ENCODE data around the gene NPW.

Gene NPW

DNA sequence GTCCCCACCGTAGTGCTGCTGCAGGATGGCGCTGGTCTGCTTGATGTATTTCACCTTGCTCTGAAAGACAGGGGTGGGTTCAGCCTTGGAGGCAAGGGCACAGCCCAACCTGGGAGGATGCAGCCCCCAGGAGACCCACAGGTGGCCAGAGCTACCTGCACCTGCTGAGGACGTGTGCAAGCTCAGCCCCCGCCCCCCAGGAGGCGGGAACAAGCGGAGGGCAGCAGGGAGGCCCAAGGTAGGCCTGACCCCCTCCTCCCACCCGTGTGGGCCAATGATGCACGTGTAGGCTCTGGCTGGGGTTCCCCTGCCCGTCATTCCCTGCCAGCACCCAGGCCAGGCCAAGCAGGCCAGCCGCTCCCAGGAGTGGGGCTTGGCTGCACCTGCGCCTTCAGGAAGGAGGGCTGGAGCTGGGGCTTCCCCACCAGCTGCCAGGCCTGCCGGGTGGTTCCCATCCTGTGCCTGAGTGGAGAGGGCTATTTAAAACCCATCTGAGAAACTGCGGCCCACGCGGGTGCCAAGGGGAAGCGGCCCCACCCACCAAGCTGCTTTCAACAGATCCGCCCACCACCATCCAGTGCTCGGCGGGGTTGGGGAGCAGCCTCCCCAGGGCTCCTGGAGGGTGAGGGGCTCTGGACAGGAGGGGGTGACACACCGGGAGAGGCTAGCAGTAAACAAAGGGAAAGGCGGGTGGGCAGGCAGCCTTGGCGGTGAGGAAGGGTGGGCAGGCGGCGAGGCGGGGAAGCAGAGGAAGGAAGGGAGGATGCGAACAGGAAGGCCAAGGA lies 24.3 kb downstream of the NPW start:
- H3K4me3 ChIP-seq (ENCODE audit: low read length): no peak overlapping the region
- H3K9me3 ChIP-seq (ENCODE audit: low read length): no peaks in the 10 kb centered on the region
- H3K36me3 ChIP-seq (ENCODE audit: insufficient read depth, low read length): no peaks in the 10 kb centered on the region
- H3K4me1 ChIP-seq (ENCODE audit: insufficient read depth, low read length): peaks cover 13% of the 10 kb centered on the region
- H3K27me3 ChIP-seq (ENCODE audit: insufficient read depth, low read length): no peaks in the 10 kb centered on the region
- no peak overlapping the region for H2AFZ ChIP-seq (ENCODE audit: low read depth, low read length)

DNA sequence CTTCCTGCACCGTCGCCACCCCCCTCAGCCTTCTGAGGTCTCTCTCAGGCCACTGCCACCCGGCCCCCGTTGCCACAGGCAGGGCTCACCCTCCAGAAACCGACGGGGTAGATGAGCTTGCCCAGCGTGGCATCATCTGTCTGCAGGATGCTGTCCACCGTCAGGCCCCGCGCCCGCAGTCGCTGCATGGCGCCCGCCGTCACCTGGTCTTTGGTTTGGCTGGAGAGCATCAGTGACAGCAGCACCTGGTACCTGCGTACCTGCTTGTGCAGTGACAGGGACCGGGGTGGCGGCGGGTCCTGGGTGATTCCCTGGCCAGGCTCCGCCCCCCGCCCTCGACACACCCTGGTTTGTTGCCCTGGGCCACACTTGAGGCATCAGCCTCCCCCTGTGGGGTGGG lies 25.0 kb downstream of the NPW start:
- H3K27me3 ChIP-seq (ENCODE audit: insufficient read depth, low read length): no peaks in the 10 kb centered on the region
- no peak overlapping the region for H2AFZ ChIP-seq (ENCODE audit: low read depth, low read length)
- H3K4me3 ChIP-seq (ENCODE audit: low read length): no peak overlapping the region
- no peaks in the 10 kb centered on the region for H3K36me3 ChIP-seq (ENCODE audit: insufficient read depth, low read length)
- no peaks in the 10 kb centered on the region for H3K9me3 ChIP-seq (ENCODE audit: low read length)
- H3K4me1 ChIP-seq (ENCODE audit: insufficient read depth, low read length): peaks cover 15% of the 10 kb centered on the region

DNA sequence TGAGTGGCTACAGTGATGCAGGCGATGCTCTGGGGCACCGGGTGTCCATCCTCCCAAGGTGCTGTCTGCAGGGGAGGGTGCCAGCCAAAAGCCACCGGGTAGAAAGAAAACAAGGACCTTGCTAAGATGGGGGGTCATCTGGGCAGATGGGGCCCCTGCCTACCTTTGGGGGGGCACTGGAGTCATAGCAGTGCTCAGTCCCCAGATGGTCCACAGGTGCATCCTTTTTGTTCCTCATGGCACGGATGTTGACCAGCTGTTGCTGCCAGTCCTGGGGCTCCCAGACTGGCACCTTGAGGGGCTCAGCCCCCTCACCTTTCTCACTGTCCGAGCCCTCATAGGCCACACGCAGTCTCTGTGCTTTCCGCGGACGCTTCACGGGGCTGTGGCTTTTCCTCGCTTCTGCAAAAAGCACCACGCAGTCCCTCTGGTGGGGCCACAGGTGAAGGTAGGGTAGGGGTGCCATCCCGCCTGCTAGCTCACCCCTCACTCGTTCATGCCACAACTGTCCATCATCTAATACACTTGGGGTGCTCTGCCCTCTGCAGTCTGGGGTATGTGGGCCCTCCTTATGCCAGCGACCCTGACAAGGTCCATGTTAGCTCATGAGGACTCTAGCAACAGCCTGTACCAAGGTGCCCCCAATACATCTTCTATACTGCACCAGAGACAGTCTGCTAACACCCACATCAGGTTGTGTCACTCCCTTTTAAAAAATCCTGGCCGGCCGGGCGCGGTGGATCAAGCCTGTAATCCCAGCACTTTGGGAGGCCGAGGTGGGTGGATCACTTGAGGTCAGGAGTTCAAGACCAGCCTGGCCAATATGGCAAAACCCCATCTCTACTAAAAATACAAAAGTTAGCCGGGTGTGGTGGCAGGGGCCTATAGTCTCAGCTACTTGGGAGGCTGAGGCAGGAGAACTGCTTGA lies 26.6 kb downstream of the NPW start:
- H2AFZ ChIP-seq (ENCODE audit: low read depth, low read length): no peak overlapping the region
- peaks cover 15% of the 10 kb centered on the region for H3K4me1 ChIP-seq (ENCODE audit: insufficient read depth, low read length)
- peaks cover 9% of the 10 kb centered on the region for H3K36me3 ChIP-seq (ENCODE audit: insufficient read depth, low read length)
- peak overlapping the region; percentile 84 for H3K4me3 ChIP-seq (ENCODE audit: low read length)
- H3K27me3 ChIP-seq (ENCODE audit: insufficient read depth, low read length): no peaks in the 10 kb centered on the region
- no peaks in the 10 kb centered on the region for H3K9me3 ChIP-seq (ENCODE audit: low read length)

DNA sequence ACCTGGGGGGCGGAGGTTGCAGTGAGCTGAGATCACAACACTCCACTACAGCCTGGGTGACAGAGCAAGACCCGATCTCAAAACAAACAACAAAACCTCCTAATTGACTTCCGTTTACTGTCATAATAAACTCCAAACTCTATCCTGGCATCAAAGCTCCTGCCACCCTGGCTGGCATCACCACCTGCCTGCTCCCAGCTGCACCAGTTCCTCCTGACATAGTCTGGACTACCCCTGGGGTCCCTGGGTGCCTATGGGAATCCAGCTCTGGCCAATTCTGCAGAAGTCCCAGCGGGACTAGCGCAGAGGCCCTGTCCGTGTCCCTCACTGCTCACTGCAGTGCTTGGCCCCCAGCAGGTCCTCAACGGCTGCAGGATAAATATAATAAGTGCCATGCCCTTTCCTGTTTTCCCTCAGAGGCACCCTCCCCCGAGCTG lies 27.3 kb downstream of the NPW start:
- Histone ChIP-seq H3K9me3 (ENCODE audit: low read length) (no peaks in the 10 kb centered on the region), H3K4me1 (ENCODE audit: insufficient read depth, low read length) (peaks cover 15% of the 10 kb centered on the region)

DNA sequence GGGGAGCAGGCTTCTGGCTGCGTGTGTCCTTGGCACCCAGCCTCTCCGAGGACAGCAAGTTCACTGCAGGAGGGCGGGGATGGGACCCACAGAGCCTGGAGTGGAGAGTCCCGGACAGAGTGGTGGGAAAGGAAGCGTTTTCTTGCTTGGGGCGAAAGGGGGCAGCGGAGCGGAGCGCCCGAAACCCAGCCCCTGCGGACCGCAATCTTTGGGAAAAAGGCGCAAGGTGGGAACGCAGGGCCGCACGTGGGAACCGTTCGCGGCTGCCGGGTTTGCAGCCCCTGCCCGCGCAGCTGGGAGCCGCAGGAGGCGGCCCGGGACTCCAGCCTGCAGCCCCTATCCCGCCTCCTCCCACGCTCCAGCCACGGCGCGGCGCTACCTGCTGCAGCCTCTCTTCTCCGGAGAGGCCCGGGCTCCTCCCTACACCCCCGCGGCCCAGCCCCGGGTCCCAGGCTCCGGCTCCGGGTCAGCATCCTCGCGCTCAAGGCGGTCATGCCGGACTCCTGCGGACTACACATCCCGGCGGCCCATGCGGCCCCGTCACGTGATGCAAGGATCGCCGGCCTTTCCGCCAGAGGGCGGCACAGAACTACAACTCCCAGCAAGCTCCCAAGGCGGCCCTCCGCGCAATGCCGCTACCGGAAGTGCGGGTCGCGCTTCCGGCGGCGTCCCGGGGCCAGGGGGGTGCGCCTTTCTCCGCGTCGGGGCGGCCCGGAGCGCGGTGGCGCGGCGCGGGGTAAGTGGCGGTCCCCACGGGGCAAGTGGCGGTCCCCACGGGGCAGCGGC lies 27.9 kb downstream of the NPW start, which contains the start of the genes NTHL1 and TSC2:
Gene NTHL1 (minus strand): TSS at position 505 of the 786 bp plus-strand sequence. CDS start 11 bp downstream, at position 494.
Gene TSC2 (plus strand): TSS at position 656 of the 786 bp plus-strand sequence. CDS start 631 bp downstream, outside the sequence.
- peak within 1 kb of the TSS; percentile 84 for H3K4me3 ChIP-seq (ENCODE audit: low read length)
- H3K4me1 ChIP-seq (ENCODE audit: insufficient read depth, low read length): peaks cover 15% of the 10 kb centered on the region
- H2AFZ ChIP-seq (ENCODE audit: low read depth, low read length): peak within 1 kb of the TSS; percentile 89
- H3K27me3 ChIP-seq (ENCODE audit: insufficient read depth, low read length): no peaks in the 10 kb centered on the region
- H3K36me3 ChIP-seq (ENCODE audit: insufficient read depth, low read length): peaks cover 17% of the 10 kb centered on the region
- no peaks in the 10 kb centered on the region for H3K9me3 ChIP-seq (ENCODE audit: low read length)

More for the DNA sequence above, 27.3 kb downstream of the NPW start:
- peak overlapping the region; percentile 84 for H3K4me3 ChIP-seq (ENCODE audit: low read length)
- peaks cover 11% of the 10 kb centered on the region for H3K36me3 ChIP-seq (ENCODE audit: insufficient read depth, low read length)
- H2AFZ ChIP-seq (ENCODE audit: low read depth, low read length): peak overlapping the region; percentile 89
- H3K27me3 ChIP-seq (ENCODE audit: insufficient read depth, low read length): no peaks in the 10 kb centered on the region

DNA sequence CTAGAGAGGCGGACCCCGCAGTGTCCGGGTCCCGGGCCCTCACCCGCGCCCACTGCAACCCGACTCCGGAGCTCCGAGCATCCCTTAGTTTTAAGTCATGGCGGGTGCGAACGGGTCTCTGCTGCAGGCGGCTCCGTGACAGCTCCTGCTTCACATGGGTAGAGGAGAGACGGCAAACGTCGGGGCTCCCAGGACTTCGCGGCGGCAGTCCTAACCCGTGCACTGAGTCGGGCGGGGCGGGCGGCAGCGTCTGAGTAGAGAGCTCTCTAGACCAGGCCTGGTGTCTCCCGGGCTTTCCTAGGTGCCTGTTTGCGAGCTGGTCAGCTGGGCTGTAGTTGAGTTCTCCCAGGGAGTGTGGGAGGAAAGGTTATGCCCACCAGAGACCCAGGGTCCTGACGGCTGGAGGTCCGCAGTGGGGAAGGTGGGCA lies 28.5 kb downstream of the NPW start:
- no peaks in the 10 kb centered on the region for H3K27me3 ChIP-seq (ENCODE audit: insufficient read depth, low read length)
- peak overlapping the region; percentile 89 for H2AFZ ChIP-seq (ENCODE audit: low read depth, low read length)
- H3K9me3 ChIP-seq (ENCODE audit: low read length): no peaks in the 10 kb centered on the region
- peaks cover 23% of the 10 kb centered on the region for H3K36me3 ChIP-seq (ENCODE audit: insufficient read depth, low read length)
- peaks cover 15% of the 10 kb centered on the region for H3K4me1 ChIP-seq (ENCODE audit: insufficient read depth, low read length)
- H3K4me3 ChIP-seq (ENCODE audit: low read length): peak overlapping the region; percentile 84

DNA sequence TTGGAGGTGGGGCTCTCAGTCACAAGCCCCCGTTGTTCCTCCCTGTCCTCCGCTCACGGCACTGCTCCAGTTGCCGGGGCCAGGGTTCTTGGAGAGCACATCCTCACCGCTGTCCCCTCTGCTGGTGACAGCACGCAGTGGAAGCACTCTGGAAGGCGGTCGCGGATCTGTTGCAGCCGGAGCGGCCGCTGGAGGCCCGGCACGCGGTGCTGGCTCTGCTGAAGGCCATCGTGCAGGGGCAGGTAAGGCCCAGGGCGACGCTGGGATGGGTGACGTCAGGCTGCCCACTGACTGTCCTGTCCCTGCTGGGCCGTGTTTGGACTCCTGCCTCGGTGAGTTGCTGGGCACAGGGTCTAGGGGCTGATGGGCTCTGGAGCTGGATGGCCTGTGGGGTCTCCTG lies 33.6 kb downstream of the NPW start:
- Histone ChIP-seq H3K9me3 (ENCODE audit: low read length) (no peaks in the 10 kb centered on the region), H3K36me3 (ENCODE audit: insufficient read depth, low read length) (peaks cover 51% of the 10 kb centered on the region), H3K27me3 (ENCODE audit: insufficient read depth, low read length) (no peaks in the 10 kb centered on the region), H2AFZ (ENCODE audit: low read depth, low read length) (no peak overlapping the region), H3K4me1 (ENCODE audit: insufficient read depth, low read length) (peaks cover 9% of the 10 kb centered on the region), H3K4me3 (ENCODE audit: low read length) (no peak overlapping the region)

DNA sequence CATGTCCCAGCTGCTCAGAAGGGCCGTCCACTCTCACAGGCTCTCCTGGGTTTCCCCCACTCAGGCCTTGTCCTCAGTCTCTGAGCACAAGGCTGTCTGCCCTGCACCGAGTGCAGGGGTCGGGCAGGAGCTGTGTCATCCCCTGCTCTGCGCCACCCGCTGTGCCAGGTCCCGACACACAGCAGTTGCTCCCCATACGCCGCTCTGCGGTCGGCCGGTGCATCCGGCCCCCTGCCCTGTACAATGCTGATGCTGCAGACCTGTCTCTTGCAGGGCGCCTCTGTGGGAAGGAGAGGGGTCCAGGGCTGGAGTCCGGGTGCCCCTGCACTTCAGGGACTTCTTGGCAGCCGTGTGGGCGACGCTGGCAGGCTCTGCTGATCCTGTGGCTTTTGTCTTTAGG lies 34.3 kb downstream of the NPW start:
- Histone ChIP-seq H3K27me3 (ENCODE audit: insufficient read depth, low read length) (no peaks in the 10 kb centered on the region), H2AFZ (ENCODE audit: low read depth, low read length) (no peak overlapping the region), H3K9me3 (ENCODE audit: low read length) (no peaks in the 10 kb centered on the region), H3K36me3 (ENCODE audit: insufficient read depth, low read length) (peaks cover 53% of the 10 kb centered on the region), H3K4me3 (ENCODE audit: low read length) (no peak overlapping the region), H3K4me1 (ENCODE audit: insufficient read depth, low read length) (peaks cover 2% of the 10 kb centered on the region)

DNA sequence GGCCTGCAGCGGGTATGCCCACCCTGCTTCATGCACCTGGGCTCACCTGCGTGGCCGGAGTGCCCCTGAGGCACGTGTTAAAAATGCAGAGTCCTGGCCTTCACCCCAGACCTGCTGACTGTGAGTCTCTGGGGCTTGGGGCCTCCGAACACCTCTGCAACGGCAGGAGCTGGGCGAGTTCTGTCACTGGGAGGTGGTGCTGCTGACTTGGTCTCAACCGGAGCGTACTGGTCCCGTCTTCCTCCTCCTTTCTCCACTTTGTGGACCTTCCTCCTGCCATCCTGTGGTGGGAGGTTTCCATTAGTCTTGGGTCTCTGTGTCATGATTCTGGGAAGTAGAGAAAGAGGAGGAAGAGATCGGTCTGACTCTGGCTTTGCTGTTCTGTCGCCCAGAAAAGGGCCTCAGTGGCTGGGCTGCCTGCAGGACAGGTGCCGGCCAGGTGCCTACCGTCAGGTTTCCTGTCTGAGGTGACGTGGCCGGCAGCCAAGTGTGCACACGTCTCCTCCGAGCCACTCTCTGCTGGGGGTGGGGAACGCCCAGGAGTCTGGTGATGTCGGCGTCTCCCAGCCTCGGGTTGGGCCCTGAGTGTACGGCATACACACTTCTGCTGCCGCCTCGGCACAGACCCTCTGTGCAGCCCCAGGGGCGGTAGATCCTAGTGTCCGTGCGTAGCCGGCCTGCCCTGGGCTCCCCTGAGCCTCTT lies 35.1 kb downstream of the NPW start:
- Histone ChIP-seq H3K4me3 (ENCODE audit: low read length) (no peak overlapping the region), H3K36me3 (ENCODE audit: insufficient read depth, low read length) (peaks cover 53% of the 10 kb centered on the region), H3K9me3 (ENCODE audit: low read length) (no peaks in the 10 kb centered on the region), H3K4me1 (ENCODE audit: insufficient read depth, low read length) (no peaks in the 10 kb centered on the region), H2AFZ (ENCODE audit: low read depth, low read length) (no peak overlapping the region), H3K27me3 (ENCODE audit: insufficient read depth, low read length) (no peaks in the 10 kb centered on the region)

DNA sequence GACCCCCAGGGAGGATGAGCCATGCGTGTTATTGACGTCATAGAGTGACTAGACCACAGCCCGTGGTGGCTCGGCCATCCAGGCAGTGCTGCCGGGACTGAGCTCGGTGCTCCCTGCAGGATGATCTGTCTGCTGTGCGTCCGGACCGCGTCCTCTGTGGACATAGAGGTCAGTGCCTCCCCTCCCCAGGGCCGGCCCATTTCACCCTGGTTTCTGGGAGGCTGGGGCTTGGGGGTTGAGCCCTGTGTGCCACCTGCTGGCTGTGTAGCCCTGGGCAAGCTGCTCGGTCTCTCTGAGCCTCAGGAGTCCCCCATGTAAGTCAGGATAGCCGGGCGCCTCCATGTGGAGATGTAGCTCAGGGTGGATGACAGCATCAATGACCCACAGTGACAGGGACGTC lies 36.5 kb downstream of the NPW start:
- Histone ChIP-seq H3K36me3 (ENCODE audit: insufficient read depth, low read length) (peaks cover 53% of the 10 kb centered on the region), H3K9me3 (ENCODE audit: low read length) (no peaks in the 10 kb centered on the region), H3K4me3 (ENCODE audit: low read length) (no peak overlapping the region)

DNA sequence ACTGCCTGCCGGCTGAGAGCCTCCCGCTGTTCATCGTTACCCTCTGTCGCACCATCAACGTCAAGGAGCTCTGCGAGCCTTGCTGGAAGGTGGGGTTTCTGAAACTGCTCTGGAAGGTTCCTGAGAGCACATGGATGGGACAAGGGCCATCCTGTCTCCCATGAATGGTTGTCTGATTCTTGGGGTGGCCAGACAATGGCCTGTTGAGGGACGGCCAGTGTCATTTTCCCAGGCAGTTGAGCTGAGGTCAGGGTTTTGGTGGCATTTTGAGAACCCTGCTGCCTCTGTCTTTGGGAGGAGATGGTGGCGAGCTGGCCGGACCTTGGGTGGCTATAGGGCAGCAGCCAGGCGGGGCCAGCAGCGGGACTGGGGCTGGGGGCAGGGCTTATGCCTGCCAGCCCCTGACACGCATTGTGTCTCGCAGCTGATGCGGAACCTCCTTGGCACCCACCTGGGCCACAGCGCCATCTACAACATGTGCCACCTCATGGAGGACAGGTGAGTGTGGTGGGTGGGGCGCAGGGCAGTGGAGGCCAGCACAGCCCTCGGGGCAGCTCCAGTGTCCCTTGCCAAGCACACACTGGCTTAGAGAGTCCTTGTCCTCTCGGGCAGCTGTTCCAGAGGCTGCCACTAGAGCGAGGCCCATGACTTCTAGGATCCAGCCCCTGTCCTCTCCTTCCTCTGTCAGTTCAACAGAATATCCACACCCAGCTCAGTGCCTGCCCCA lies 37.3 kb downstream of the NPW start:
- Histone ChIP-seq H3K27me3 (ENCODE audit: insufficient read depth, low read length) (no peaks in the 10 kb centered on the region), H3K9me3 (ENCODE audit: low read length) (no peaks in the 10 kb centered on the region), H3K4me3 (ENCODE audit: low read length) (no peak overlapping the region), H3K36me3 (ENCODE audit: insufficient read depth, low read length) (peaks cover 51% of the 10 kb centered on the region), H2AFZ (ENCODE audit: low read depth, low read length) (no peak overlapping the region), H3K4me1 (ENCODE audit: insufficient read depth, low read length) (no peaks in the 10 kb centered on the region)

More for the DNA sequence above, 36.5 kb downstream of the NPW start:
- H3K4me1 ChIP-seq (ENCODE audit: insufficient read depth, low read length): no peaks in the 10 kb centered on the region
- no peaks in the 10 kb centered on the region for H3K27me3 ChIP-seq (ENCODE audit: insufficient read depth, low read length)
- H2AFZ ChIP-seq (ENCODE audit: low read depth, low read length): no peak overlapping the region

Measured in neuron (in vitro differentiated cells).